Stimulated activated CD8-positive, alpha-beta memory T cell treated with anti-CD3 and anti-CD28 coated beads, Interleukin-2, amount 100 ng/mL, for 1 hour (primary cell): ENCODE measurements around the gene C10orf90.
"Not testable (repeated sequence)": the region's sequence is repeated elsewhere in the genome, so short reads cannot be mapped to it uniquely, and the experiment has no call there.

Experiments
- DNase-seq, 2 donors: peaks; one replicate each; pipeline ENCODE4 v3.0.0-alpha.2; 2020; ENCODE audit warnings: low read depth in 2 of 2

C10orf90 gene

GRCh38 chr10:126583552-126584200 is 86.8 kb downstream of the C10orf90 start:
- DNase-seq, result no peak

GRCh38 chr10:126581648-126582046 is 88.8 kb downstream of the C10orf90 start:
- DNase-seq, result no peak

- no peak for DNase-seq
Observed at GRCh38 chr10:126580873-126581647, 89.4 kb downstream of the C10orf90 start.

- no peak for DNase-seq
Observed at GRCh38 chr10:126576336-126576735, 94.2 kb downstream of the C10orf90 start.

- DNase-seq, result no peak
Observed at GRCh38 chr10:126570621-126571602, 99.6 kb downstream of the C10orf90 start.

- no peak for DNase-seq
Observed at GRCh38 chr10:126570245-126570570, 100.3 kb downstream of the C10orf90 start.

DNA sequence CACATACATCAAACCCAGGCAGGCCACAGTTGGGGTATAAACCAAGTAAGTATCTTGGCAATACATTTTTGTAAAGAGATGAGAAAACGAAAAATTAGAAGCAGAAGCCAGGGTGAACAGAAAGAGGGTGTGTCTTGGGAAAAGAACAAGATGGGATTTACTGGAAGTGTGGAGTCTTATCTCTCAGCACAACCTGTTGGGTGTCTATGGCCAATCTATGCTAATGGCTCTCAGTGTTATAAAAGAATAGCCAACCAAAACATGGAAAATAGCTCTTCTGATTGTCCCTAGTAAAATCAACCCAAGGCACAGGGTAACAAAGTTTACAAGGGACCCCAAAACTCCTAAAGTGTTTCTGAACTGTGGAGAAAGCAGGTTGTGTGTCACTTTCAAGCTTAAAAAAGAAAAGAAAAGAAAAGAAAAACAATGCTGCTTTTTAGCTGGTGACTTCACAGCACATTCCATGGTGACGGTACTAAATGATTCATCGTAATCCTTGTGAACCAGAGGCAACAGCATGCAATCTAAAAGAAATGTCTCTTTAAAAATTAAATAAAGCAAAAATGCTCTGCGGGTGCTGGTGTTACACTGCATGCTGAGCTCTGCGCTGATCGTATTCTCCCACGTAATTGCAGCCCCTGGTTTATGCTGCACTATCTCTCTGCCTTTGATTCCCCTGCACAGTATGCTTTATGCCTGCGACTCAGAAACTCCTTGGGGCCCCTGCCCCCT is 100.8 kb downstream of the C10orf90 start:
- no peak for DNase-seq

GRCh38 chr10:126568809-126569385 is 101.6 kb downstream of the C10orf90 start:
- no peak for DNase-seq

DNA sequence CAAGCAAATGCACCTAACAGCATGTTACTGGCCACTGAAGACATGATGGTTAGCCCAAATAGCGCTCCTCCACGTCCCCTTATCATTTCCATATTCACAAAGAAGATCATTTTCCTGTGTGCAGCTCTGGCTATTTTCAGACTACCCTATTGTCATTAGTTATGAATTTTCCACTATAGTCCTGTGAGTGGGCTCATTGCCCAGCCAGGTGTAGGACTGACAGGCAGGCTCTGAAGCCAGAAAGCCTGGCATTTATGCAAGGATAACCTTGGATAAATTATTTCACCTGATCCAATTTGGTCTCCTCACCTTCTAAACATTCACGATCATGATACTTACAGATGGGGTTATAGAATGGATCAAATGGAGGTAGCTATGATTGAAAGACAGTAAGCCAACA is 104.6 kb downstream of the C10orf90 start:
- DNase-seq, result no peak

- no peak for DNase-seq
Observed at GRCh38 chr10:126565441-126565840, 105.1 kb downstream of the C10orf90 start.

- DNase-seq, result no peak
Observed at GRCh38 chr10:126564326-126564888, 106.1 kb downstream of the C10orf90 start.

DNA sequence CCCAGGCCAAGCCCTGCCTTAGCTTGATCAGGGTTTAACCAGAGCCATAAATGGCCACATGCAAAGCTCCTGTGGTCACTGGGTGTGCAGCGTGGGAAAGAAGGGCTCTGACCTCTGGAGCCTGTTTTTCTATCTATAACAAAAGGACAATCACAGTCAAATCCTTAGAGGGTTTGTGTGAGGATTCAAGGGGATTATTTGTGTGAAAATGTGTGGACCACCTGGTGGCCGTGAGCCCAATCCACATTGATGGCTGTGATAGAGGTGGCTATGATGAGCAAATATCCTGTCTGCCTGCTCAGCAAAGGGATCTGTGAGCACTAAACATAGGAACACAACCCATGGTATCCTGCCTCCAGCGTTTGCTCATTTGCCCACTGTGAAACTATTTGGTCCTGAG is 107.1 kb downstream of the C10orf90 start:
- DNase-seq, result no peak

DNA sequence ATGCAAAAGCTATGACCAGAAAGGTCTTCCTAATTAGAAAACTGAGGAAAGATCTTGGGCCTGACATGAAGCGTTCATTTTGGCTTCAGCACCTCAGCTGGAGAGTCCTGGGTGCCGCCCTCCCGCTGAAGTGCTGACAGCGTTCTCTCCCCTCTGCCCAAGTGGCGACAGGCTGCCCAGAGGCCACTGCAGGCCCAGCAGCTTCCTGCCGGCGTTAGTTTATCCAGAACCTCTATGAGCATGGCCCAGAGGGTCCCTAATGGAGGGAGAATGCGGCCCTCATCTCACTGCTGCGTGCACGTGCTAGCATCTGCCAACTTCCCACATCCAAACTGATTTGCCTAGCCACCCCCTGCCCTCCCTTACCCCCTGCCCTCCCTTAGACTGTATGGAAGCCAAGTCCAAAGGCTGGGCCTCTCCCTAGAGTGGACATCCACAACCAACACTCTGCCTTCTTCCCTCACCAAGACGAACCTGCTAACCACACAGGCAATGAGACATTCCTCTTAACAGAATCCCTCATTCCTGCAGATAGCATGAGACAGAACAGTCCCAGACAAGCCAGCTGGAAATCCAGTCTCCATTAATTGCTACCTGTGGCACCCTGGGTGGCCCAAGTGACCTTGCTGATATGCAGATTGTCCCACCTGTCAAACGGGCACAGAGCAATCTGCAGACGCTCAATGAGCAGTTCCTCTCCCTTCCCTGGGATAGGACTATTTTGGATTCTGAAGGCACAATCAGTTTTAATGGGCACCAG is 108.4 kb downstream of the C10orf90 start:
- DNase-seq, result no peak

- no peak for DNase-seq
Observed at GRCh38 chr10:126561294-126561920, 109.1 kb downstream of the C10orf90 start.

- no peak for DNase-seq
Observed at GRCh38 chr10:126558881-126559280, 111.6 kb downstream of the C10orf90 start.

DNA sequence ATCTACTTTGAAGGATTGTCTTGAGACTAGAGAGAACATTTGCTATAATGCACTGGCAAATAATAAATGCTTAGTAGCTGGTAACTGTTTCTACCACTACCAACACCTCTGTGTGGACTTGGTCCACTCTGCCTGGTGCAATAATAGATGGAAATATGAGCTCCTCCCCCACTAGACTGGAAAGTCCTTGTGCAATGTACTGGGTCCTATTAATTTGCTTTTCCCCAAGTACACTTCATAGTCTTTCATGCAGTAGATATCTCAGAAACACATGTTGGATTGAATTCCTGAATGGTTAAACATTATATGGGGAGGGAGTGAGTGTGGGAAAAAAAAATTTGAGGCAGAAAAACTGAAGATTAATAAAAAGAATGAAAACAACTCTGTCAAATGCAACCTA is 119.3 kb downstream of the C10orf90 start:
- no peak for DNase-seq

GRCh38 chr10:126550586-126550985 is 119.9 kb downstream of the C10orf90 start:
- DNase-seq, result not testable (repeated sequence)

DNA sequence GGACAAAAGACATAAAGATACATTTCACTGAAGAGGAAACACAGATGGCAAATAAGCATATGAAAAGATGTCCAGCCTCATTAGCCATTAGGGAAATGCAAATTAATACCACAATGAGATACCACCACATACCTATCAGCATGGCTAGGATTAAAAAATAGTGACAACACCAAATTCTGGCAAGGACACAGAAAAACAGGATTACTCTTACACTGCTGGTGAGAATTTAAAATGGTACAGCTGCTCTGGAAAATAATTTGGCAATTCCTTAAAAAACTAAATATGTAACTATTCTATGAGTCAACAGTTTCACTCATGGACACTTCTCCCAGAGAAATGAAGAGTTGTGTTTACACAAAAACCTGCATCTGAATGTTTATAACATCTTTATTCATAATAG is 121.1 kb downstream of the C10orf90 start:
- DNase-seq, result no peak

DNA sequence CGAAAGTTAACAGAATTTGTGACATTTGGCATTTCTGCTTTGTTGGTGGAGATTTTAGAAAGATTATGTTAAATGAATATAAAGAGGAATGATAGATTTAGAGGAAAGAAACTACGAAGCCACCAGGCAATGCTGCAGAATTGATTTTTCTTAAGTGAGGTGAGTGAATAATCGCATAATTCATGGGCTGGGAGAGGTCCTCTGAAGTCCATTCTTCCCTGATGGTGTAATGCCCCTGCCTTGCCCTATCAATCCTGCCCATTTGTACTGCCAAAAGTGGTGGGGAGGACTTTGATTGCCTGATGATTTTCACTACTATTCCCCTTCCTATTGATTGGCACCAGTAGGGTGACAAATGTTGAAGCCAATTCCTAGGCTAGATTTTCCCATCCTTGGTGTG is 125.9 kb downstream of the C10orf90 start:
- no peak for DNase-seq
